NCI-H2227 (cell line): ENCODE measurements around the gene HACL1.
"Not testable (repeated sequence)": the region's sequence is repeated elsewhere in the genome, so short reads cannot be mapped to it uniquely, and the experiment has no call there.

ENCODE experiments used
- DNase-seq: peaks from one replicate; lab custom pipeline; 2025; ENCODE audit not compliant: unreplicated experiment; lab: John Stamatoyannopoulos, UW

The HACL1 gene

DNA sequence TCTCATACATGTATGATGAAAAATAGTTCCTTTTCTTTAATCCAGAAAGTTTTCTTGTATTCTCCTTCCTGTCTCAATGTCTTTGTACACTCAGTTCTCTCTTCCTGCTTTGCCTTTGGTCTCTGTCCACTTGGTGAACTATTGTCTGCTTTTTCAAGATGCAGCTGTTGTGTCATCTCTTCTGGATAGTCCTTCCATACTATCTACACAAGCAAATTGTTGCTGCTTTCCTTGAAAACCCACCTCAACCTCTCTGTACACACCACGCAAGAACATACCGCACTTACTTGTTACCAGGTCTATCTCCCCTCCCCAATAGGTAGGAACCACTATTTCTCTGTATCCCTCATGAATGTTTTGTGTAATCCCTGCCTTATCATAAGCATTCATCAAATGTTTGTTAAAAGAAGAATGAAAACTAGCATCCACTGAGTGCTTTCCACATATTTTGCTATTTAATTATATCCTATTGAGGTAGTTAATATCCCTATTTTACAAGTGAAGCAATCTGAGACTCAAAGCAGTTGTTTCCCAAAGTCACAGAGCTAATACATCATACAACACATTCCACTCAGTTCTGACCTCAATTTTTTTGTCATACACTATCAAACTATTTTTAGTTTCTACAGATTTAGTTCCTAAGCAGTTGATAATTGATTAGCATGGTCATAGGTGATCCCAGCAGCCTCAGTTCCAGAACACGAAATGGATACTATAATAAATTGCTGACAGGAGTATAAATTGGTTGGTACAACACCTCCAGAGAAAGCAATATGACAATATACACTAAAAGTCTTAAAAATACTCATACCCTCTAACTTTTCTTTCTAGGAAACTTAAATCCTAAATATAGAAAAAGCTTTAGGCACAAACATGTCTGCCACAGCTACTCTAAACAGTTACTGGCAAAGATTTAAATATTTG, 19.6 kb downstream of the HACL1 start:
- DNase-seq = no peak

DNA sequence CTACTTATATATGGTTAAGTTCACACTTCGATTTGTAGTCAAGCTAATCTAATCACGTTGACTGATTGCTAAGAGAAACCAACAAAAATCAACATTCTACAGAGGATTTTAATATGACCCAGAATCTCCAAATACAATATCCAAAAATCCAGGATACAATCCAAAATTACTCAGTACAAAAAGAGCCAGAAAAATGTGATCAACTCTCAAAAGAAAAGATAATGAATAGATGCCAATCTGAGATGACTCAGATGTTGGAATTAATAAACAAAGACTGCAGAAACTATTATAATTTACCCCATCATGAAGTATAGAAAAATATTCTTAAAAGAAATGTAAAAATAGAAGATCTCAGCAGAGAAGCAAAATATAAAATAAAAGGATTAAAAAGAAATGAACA, 22.3 kb downstream of the HACL1 start:
- DNase-seq = no peak

DNA sequence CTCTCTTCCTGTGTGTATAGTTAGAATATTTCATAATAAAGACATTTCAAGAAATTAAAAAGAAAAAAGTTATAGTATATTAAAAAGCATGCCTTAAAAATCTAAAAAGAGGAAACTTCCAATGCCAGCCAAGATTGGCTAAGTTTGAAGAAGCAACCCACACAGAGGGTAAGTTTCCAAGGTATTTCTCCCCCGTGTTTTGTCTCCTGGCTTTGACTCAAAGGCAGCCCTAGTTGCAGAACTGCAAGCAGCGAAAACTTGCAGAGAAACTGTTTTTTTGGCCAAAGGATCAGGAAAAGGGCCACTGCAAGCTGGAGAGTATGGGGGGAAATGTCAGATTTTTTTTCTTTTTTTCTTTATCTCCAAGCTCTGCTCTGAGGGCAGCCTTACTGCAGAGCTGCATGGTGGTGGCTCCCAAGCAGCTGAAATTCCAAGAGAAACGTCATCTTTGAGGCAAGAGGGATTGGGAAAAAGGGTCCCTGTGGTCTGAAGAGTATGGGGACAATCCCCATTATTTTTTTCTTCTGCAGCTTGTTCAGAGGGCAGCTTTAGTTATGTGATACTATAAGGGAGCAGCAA, 23.0 kb downstream of the HACL1 start:
- DNase-seq = no peak

DNA sequence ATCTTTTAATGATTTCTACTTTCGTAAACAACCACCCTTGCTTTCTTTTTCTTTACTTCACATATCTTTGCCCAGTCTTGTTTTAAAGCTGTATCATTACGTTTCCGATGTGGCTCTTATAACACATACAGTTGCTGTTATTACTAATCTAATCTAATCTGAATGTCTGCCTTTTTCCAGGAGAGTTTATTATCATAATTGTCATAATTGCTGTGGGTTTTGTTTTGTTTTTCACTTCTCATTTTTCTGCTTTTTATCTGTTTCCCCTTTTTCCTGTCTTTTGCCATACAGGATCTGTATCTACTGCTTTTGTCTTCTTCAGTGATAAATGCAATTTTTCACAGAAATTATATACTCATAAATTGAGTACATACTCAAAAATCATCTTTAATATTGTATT, 24.9 kb downstream of the HACL1 start:
- DNase-seq = no peak

DNA sequence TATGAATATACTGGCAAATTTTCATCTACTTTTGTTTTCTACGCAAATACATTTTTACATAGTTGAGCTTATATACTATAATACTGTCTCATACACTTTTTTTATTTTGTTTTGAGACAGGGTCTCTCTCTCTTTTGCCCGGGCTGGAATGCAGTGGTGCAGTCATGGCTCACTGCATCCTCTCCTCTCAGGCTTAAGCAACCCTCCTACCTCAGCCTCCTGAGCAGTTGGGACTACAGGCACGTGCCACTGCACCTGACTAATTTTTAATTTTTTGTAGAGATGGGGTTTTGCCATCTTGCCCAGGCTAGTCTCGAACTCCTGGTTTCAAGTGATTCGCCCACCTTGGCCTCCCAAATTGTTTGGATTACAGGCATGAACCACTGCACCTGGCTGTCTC, 25.9 kb downstream of the HACL1 start:
- DNase-seq = no peak

DNA sequence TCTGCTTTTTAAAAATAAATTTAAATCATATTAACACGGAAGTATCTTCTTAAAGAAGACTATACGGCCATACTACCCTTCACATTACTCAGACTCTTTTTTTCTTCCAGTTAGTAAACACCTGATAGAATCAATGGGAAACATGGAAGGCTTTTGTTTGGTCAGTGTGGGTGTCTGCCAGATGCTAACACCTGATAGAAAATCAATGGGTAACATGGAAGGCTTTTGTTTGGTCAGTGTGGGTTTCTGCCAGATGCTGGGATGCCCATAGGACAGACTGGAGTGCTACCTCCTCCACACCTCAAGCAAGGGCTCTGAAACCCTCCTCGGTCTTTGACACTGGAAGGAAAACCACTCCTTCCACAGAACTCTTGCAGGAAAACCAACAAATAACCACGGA, 29.2 kb downstream of the HACL1 start:
- no peak for DNase-seq

DNA sequence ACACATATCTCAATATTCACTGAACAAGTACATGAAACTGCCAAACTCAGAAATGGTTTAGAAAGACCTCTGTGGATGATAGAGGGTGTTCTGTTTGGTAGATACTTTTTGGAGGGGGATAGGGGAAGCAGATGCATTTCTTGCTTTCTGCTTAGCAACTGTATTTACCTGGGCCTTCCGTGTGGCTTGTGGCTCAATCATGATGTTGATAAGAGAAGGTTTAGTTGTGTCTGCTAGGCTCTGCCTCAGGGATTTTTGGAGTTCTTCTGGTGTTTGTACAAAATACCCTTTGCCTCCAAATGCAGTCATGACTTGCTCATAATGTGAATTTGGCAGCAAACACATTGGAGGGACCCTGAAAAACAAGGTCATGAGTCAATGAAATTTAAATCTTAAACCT, 38.2 kb downstream of the HACL1 start:
- DNase-seq = no peak

DNA sequence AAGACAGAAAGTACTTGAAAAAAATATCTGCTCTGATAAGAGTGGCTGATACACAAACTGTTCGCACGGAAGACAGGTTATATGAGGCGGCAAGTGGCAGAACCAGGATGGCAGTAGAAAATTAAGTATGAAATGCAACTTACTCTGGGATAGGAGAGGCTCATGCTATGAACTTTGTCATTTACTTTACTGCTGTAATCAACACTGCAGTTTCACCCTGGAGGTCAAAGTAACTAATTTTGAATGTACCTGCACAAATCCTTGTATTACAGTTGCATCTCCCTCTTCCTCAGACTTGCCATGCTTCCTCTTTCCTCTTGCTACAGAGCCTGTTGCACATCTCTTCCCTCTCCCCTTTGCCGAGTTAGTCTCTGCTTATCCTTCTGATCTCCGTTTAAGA, 38.8 kb downstream of the HACL1 start:
- DNase-seq = no peak

DNA sequence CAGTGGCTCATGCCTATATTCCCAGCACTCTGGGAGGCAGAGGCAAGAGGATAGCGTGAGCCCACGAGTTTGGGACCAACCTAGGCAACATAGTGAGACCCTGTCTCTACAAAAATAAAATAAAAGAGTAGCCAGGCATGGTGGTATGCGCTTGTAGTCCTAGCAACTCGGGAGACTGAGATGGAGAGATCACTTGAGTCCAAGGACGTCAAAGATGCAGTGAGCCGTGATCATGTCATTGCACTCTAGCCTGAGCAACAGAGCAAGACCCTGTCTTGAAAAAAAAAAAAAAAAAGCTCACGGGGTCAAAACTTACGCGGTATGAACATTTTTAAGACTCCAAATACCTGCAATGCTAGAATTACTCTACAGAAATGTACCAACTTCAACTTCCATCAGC, 42.8 kb downstream of the HACL1 start:
- DNase-seq = no peak

DNA sequence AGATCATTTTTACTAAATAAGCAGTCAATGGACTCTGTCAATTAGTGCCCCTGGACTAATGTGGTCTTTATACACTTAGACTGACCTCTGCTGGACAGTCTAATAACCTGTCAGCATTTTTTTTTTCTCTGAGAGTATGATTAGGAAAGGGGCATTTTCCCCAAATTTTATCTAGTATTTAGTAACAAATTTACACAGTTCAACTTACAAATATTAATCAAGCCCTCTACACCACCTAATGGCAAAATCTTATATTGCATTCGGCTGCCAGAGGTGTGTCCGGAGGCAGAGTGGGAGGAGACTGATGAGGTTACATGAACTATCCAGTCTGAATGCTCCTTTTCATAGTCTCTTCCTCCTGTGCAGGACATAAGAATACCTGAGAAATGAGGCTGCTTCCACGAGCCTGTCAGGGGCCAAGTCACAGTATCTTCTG, 43.8 kb downstream of the HACL1 start:
- DNase-seq = peak; percentile 80

DNA sequence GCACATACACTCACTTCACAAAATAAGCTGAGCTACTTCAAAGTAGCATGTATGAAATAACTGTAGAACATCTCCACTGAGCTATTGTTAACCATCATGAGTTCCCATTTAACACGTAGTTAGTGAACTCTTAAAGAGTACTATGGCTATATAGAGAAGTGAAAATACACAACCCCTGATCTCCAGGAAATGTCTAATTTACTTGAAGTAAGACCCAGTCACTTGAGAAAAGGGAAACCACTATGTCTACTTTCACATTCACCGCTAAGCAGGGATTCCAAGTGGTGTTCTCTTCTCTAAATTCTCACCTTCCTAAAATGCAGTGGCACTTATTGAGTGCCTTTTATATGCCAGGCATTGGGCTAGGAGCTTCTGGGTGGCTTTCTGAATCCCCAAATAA, 44.9 kb downstream of the HACL1 start:
- no peak for DNase-seq

DNA sequence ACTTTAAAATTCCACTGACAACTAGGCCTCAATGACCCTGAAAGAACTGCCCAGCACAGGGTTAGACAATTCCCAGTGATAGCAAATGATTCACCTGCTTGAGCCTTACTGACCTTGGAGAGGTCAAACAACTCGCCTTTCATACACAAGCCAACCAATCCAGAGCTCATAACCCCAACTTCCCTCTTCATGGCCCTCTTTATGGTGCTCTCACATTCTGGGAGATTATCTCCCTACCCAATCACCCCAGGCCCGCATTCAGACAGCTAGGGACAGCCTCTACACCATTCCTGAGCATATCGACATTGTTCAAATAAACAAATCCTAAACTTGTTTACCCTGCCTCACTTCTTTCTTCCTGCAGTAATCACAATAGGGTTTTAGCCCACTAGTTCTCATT, 47.6 kb downstream of the HACL1 start:
- DNase-seq = no peak

DNA sequence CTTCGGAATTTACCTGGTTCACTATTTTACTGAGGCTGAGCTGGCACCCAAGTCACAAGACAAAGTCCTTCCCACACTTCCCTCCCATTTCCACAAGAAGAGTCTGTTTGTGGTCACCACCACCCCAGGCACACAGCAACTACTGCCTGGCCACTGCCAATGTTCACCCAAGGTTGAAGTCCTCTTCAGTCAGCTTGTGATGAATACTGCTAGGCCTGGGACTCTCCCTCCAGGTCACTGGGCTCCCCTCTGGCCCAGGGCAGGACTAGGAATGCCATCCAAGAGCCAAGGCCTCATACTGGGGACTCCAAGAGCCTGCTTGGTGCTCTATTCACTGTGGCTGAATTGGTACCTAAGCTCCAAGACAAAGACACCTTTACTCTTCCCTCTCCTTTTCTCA, 49.5 kb downstream of the HACL1 start:
- no peak for DNase-seq

DNA sequence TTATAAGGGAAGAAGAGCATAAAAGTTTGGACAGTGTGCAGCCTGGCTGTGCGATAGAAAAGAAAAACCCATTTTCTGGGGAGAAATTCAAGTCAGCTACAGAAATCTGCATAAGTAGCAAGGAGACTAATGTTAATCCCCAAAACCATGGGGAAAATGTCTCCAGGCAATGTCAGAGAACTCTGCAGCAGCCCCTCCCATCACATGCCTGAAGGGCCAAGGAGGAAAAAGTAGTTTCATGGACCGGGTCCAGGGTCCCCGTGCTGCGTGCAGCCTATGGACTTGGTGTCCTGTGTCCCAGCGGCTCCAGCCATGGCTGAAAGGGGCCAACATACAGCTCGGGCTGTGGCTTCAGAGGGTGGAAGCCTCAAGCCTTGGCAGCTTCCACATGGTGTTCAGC, 51.5 kb downstream of the HACL1 start:
- no peak for DNase-seq

DNA sequence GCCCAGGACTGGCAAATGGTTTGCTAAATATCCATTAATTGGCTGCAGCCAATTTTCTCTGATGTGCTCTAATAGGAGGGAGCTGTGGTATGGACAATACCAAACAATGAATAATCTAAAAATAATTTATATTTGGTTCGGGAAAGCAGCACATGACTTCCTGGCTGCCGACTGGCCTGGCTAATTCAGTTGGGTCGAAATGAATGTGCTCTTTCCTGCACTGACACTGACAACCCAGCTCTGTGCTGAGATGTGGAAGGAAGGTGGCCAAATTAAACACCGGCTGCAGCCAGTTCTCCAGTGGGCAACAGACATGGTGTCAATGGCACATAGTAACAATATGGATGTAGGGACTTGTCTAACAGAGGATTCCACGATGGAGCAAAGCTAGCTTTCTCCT, 58.8 kb downstream of the HACL1 start:
- DNase-seq = no peak

DNA sequence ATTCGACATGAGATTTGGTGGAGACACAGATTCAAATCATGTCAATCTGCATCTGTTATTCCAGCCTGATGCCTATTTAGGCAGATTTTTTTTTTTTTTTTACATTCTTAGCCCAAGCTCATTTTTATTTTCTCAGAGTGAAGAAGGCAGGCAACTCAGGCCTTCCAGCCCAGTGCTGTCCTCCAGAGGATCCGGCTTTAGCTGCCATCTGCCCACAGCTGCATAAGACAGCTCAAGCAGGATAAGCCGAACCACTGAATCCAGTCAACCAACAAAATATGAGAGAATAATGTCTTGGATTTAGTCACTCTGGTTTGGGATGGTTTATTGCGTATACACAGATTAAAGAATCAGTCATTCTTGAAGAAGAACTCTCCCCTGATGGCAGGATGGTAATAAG, 60.0 kb downstream of the HACL1 start:
- DNase-seq = no peak

DNA sequence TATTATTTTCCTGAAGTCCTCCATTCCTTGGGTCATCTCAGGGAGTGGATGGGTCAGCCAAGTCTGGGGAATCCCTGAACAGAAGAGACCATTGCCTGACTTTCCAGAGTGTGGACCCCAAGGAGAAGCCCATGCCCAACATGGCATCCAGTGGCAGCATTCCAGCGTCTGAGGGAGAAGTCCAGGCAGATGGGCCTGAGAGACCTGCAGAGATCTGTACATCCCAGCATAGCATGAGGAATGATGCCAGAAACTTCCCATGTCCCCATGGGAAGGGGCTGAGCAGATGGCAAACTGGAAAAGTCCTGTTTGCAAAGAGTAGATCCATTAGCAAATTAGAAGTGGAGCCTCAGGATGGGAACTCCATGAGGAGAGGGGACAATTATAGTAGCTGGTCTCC, 62.3 kb downstream of the HACL1 start:
- DNase-seq = no peak

DNA sequence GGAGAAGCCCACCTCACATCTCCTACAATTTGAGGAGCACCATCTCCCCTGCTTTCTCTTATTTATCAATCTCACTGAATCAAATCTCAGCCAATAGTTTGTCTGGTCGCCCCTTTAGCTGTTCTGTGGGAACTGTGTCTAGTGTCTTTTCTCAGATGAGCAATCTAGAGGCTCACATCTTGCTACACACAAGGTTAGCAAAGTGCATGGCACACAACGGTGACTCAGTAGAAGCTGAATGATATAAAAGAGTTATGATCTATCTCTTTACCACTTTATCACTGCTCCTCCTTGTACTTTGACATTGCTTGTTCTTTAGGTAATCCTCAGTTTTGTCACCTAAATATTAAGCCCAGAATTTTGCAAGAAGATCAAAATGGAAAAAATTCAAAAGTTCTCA, 63.0 kb downstream of the HACL1 start:
- no peak for DNase-seq

DNA sequence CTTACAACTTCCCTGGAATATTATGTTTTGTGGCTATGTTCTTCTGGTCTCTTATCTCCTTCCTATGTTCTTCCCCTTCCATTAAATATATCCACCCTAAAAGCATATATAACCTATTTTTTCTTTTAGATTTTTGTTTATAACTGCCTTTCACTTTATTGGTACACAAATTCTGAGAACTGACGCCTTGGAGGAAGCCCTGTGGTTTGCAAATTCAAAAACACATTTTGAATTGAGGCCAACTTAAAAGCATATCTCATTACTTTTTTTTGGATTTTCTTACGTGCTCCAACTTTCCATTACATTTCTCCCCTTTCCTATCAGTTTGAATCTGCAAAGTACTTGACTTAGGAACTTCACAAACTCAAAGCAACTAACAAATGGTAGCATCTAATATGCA, 64.5 kb downstream of the HACL1 start:
- DNase-seq = no peak

DNA sequence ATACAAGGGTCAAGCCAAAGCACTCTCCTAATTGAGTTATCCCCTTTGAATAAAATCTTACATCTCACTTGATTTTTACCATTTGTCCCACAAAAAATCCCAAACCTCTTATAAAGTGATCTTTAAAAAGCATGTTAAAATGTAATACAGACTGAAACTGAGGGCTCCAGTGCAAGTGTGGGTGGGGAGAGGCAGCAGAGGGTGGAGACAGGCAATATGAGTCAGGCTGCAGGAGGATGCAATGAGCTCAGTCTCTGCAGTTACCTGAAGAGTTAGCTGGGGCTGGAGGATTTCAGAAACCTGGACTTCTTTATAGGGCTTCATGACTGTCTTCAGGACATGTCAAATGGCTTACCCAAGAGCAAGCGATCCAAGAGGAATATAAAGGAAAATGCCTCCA, 65.6 kb downstream of the HACL1 start:
- no peak for DNase-seq

DNA sequence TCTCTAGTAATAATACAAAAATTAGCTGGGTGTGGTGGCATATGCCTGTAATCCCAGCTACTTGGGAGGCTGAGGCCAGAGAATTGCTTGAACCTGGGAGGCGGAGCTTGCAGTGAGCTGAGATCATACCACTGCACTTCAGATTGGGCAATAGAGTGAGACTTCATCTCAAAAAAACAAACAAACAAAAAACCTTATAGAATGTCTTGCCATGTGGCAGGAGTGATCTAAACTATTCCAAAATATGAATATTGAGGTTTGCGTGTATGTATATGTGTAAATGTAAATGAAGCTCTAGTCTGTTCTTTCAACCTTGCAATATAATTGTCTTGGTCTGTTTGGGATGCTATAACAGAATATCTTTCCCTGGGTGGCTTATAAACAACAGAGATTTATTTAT, 68.8 kb downstream of the HACL1 start:
- DNase-seq = not testable (repeated sequence)

DNA sequence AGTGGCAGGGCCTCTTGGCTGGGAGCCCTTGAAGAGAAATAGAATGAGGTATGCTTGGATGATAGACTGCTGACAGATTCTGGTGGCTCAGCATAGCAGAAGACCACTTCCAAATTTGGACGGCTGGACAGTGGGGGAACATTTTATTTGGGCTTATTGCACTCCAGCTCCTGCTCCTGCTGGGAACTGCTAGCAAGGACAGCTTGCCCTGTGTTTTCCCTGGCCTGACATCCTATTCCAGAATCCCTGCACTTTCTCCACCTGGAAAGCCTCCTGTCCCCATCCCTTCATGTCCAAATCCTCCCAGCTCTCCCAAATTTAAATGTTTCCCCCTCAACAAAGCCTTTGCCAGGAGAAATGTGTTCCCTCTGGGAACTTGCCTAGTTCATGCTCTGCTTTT, 70.0 kb downstream of the HACL1 start:
- DNase-seq = no peak
